RWPE2 (cell line): ENCODE data around the gene CD8B.

Source experiments
- ATAC-seq: fragments of 200-7000 bp; cut with Tn5 transposase; 3 replicates; pipeline ENCODE4 v1.9.1; 2021; ENCODE audit warnings: low read depth
- DNase-seq: peaks from one replicate; pipeline ENCODE4 v3.0.0-alpha.2; 2020; ENCODE audit warnings: low spot score
- H3K27ac ChIP-seq: fragments of 450-650 bp; 2 replicates; pipeline ENCODE4 v1.5.1; 2017; ENCODE audit warnings: mild to moderate bottlenecking; ENCODE audit not compliant: poor library complexity, severe bottlenecking
- H3K27me3 ChIP-seq: fragments of 250-450 bp; sonication (Bioruptor Pico); 2 replicates; pipeline ENCODE4 v1.5.1; 2021; ENCODE audit warnings: mild to moderate bottlenecking, moderate library complexity; ENCODE audit not compliant: insufficient read depth, poor library complexity, severe bottlenecking
- H3K36me3 ChIP-seq: fragments of 250-450 bp; sonication (Bioruptor Pico); 2 replicates; pipeline ENCODE4 v1.5.1; 2020; ENCODE audit warnings: low read depth, mild to moderate bottlenecking, moderate library complexity
- H3K4me1 ChIP-seq: fragments of 250-450 bp; sonication (Bioruptor Pico); 2 replicates; pipeline ENCODE4 v1.5.1; 2021; ENCODE audit warnings: mild to moderate bottlenecking, moderate library complexity; ENCODE audit not compliant: insufficient read depth, poor library complexity, severe bottlenecking
- H3K4me3 ChIP-seq: fragments of 250-450 bp; sonication (Bioruptor Pico); 2 replicates; pipeline ENCODE4 v1.5.1; 2021; ENCODE audit warnings: mild to moderate bottlenecking, moderate library complexity; ENCODE audit not compliant: severe bottlenecking
- H3K9me3 ChIP-seq: fragments of 250-450 bp; sonication (Bioruptor Pico); 2 replicates; pipeline ENCODE4 v1.5.1; 2021; ENCODE audit warnings: mild to moderate bottlenecking, moderate library complexity; ENCODE audit not compliant: severe bottlenecking
- CTCF ChIP-seq: fragments of 450-650 bp; IDR thresholded peaks from one replicate; pipeline ENCODE4 v1.5.1; 2017; ENCODE audit warnings: mild to moderate bottlenecking, moderate library complexity; ENCODE audit not compliant: poor library complexity, severe bottlenecking

The CD8B gene

GRCh38 chr2:86790676-86791572 lies 70.8 kb downstream of the CD8B start, which contains the start of gene CD8A:
TSS of gene CD8A (minus strand) at chr2:86790913. CDS start at chr2:86790825, 88 bp downstream.
- TF ChIP-seq CTCF, result no peak
- ATAC-seq (peak; percentile 28; the same call in 2 of the 3 replicates), DNase-seq (no peak)
- no peaks in the 10 kb centered on the region for H3K4me1 ChIP-seq
- H3K27ac ChIP-seq, result no peak within 1 kb of the TSS
- H3K27me3 ChIP-seq, result peaks cover 51% of the 10 kb centered on the region
- H3K4me3 ChIP-seq, result no peak within 1 kb of the TSS
- H3K9me3 ChIP-seq, result no peaks in the 10 kb centered on the region
- no peaks in the 10 kb centered on the region for H3K36me3 ChIP-seq

GRCh38 chr2:86790134-86790675 lies 71.5 kb downstream of the CD8B start:
- Histone ChIP-seq H3K4me1 (no peaks in the 10 kb centered on the region), H3K27ac (no peak overlapping the region), H3K36me3 (no peaks in the 10 kb centered on the region), H3K27me3 (peaks cover 51% of the 10 kb centered on the region), H3K9me3 (no peaks in the 10 kb centered on the region), H3K4me3 (no peak overlapping the region)
- TF ChIP-seq CTCF, result no peak
- no peak for DNase-seq
- peak; percentile 40; the same call in 2 of the 3 replicates for ATAC-seq

- no peak for TF ChIP-seq CTCF
- peaks cover 51% of the 10 kb centered on the region for H3K27me3 ChIP-seq
- no peak overlapping the region for H3K4me3 ChIP-seq
- ATAC-seq, result no peak
- H3K36me3 ChIP-seq, result no peaks in the 10 kb centered on the region
- no peaks in the 10 kb centered on the region for H3K9me3 ChIP-seq
- no peak overlapping the region for H3K27ac ChIP-seq
- no peak for DNase-seq
- H3K4me1 ChIP-seq, result no peaks in the 10 kb centered on the region
Observed at GRCh38 chr2:86789687-86790133, 72.0 kb downstream of the CD8B start.

GRCh38 chr2:86788881-86789686 lies 72.6 kb downstream of the CD8B start:
- H3K36me3 ChIP-seq, result no peaks in the 10 kb centered on the region
- peaks cover 51% of the 10 kb centered on the region for H3K27me3 ChIP-seq
- no peak for DNase-seq
- no peak overlapping the region for H3K27ac ChIP-seq
- no peak for TF ChIP-seq CTCF
- no peaks in the 10 kb centered on the region for H3K9me3 ChIP-seq
- peak; percentile 13; the same call in 2 of the 3 replicates for ATAC-seq
- no peaks in the 10 kb centered on the region for H3K4me1 ChIP-seq
- no peak overlapping the region for H3K4me3 ChIP-seq
